ENCODE data around the gene AHDC1. TPM values are rescaled to one million over a fixed set of nuclear protein-coding genes. Genes with fewer than 3 reads are reported as not detected.

The AHDC1 gene
- total and polyA plus RNA-seq, 2 of the 13 experiments (the other 11 are each of a cell fraction or from before 2014, with no cell fraction given): 1.0 to 2.7 TPM

- TF ChIP-seq ZNF414 (CRISPR knock-in tag; IDR thresholded peaks at IDR 0.05): 0 out of 2 replicates have a peak, but pooled peaks have one; percentile 53
- TF ChIP-seq PPARG (CRISPR knock-in tag; conservative IDR thresholded peaks at IDR 0.05): no peak
- TF ChIP-seq, protein P1, sequence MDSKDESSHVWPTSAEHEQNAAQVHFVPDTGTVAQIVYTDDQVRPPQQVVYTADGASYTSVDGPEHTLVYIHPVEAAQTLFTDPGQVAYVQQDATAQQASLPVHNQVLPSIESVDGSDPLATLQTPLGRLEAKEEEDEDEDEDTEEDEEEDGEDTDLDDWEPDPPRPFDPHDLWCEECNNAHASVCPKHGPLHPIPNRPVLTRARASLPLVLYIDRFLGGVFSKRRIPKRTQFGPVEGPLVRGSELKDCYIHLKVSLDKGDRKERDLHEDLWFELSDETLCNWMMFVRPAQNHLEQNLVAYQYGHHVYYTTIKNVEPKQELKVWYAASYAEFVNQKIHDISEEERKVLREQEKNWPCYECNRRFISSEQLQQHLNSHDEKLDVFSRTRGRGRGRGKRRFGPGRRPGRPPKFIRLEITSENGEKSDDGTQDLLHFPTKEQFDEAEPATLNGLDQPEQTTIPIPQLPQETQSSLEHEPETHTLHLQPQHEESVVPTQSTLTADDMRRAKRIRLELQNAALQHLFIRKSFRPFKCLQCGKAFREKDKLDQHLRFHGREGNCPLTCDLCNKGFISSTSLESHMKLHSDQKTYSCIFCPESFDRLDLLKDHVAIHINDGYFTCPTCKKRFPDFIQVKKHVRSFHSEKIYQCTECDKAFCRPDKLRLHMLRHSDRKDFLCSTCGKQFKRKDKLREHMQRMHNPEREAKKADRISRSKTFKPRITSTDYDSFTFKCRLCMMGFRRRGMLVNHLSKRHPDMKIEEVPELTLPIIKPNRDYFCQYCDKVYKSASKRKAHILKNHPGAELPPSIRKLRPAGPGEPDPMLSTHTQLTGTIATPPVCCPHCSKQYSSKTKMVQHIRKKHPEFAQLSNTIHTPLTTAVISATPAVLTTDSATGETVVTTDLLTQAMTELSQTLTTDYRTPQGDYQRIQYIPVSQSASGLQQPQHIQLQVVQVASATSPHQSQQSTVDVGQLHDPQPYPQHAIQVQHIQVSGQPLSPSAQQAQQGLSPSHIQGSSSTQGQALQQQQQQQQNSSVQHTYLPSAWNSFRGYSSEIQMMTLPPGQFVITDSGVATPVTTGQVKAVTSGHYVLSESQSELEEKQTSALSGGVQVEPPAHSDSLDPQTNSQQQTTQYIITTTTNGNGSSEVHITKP (CRISPR knock-in tag; IDR thresholded peaks at IDR 0.05; ENCODE audit: low read depth): peak; percentile 67; the same call in 1 of the 2 replicates
- TF ChIP-seq, protein P2, sequence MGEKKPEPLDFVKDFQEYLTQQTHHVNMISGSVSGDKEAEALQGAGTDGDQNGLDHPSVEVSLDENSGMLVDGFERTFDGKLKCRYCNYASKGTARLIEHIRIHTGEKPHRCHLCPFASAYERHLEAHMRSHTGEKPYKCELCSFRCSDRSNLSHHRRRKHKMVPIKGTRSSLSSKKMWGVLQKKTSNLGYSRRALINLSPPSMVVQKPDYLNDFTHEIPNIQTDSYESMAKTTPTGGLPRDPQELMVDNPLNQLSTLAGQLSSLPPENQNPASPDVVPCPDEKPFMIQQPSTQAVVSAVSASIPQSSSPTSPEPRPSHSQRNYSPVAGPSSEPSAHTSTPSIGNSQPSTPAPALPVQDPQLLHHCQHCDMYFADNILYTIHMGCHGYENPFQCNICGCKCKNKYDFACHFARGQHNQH (CRISPR knock-in tag; IDR thresholded peaks at IDR 0.05): 0 out of 2 replicates have a peak, but pooled peaks have one; percentile 28
- TF ChIP-seq AGO1 (IDR thresholded peaks at IDR 0.05; ENCODE audit: low read depth, low read length, poor library complexity, severe bottlenecking): peak; percentile 52
- no peak for TF ChIP-seq ZNF749 (CRISPR knock-in tag; IDR thresholded peaks at IDR 0.05; ENCODE audit: borderline replicate concordance)
- peak; percentile 71 for TF ChIP-seq HNRNPLL (IDR thresholded peaks at IDR 0.05; ENCODE audit: low read depth, low read length, poor library complexity, severe bottlenecking)
- TF ChIP-seq KDM5B (CRISPR knock-in tag; IDR thresholded peaks at IDR 0.05; ENCODE audit: borderline replicate concordance): peak; percentile 55; the same call in 1 of the 2 replicates
- TF ChIP-seq, protein P3, sequence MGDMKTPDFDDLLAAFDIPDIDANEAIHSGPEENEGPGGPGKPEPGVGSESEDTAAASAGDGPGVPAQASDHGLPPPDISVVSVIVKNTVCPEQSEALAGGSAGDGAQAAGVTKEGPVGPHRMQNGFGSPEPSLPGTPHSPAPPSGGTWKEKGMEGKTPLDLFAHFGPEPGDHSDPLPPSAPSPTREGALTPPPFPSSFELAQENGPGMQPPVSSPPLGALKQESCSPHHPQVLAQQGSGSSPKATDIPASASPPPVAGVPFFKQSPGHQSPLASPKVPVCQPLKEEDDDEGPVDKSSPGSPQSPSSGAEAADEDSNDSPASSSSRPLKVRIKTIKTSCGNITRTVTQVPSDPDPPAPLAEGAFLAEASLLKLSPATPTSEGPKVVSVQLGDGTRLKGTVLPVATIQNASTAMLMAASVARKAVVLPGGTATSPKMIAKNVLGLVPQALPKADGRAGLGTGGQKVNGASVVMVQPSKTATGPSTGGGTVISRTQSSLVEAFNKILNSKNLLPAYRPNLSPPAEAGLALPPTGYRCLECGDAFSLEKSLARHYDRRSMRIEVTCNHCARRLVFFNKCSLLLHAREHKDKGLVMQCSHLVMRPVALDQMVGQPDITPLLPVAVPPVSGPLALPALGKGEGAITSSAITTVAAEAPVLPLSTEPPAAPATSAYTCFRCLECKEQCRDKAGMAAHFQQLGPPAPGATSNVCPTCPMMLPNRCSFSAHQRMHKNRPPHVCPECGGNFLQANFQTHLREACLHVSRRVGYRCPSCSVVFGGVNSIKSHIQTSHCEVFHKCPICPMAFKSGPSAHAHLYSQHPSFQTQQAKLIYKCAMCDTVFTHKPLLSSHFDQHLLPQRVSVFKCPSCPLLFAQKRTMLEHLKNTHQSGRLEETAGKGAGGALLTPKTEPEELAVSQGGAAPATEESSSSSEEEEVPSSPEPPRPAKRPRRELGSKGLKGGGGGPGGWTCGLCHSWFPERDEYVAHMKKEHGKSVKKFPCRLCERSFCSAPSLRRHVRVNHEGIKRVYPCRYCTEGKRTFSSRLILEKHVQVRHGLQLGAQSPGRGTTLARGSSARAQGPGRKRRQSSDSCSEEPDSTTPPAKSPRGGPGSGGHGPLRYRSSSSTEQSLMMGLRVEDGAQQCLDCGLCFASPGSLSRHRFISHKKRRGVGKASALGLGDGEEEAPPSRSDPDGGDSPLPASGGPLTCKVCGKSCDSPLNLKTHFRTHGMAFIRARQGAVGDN (CRISPR knock-in tag; IDR thresholded peaks at IDR 0.05): peak; percentile 87
- TF ChIP-seq DPF2 (CRISPR knock-in tag; IDR thresholded peaks at IDR 0.05; ENCODE audit: borderline replicate concordance, low read depth): no peak
- TF ChIP-seq RBFOX2 (IDR thresholded peaks at IDR 0.05; ENCODE audit: low read depth, low read length): peak; percentile 67
- TF ChIP-seq ZNF746 (CRISPR knock-in tag; IDR thresholded peaks at IDR 0.05): 0 out of 2 replicates have a peak, but pooled peaks have one; percentile 36
- peak; percentile 45; the same call in 1 of the 2 replicates for TF ChIP-seq RXRB (CRISPR knock-in tag; IDR thresholded peaks at IDR 0.05; ENCODE audit: borderline replicate concordance)
- TF ChIP-seq, protein P4, sequence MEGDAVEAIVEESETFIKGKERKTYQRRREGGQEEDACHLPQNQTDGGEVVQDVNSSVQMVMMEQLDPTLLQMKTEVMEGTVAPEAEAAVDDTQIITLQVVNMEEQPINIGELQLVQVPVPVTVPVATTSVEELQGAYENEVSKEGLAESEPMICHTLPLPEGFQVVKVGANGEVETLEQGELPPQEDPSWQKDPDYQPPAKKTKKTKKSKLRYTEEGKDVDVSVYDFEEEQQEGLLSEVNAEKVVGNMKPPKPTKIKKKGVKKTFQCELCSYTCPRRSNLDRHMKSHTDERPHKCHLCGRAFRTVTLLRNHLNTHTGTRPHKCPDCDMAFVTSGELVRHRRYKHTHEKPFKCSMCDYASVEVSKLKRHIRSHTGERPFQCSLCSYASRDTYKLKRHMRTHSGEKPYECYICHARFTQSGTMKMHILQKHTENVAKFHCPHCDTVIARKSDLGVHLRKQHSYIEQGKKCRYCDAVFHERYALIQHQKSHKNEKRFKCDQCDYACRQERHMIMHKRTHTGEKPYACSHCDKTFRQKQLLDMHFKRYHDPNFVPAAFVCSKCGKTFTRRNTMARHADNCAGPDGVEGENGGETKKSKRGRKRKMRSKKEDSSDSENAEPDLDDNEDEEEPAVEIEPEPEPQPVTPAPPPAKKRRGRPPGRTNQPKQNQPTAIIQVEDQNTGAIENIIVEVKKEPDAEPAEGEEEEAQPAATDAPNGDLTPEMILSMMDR (CRISPR knock-in tag; IDR thresholded peaks at IDR 0.05): peak; percentile 78
- no peak for TF ChIP-seq AHR (CRISPR knock-in tag; IDR thresholded peaks at IDR 0.05)
These were observed 35.5 kb downstream of the AHDC1 start (continued) for GRCh38 chr1:27568300-27569087.

All from HepG2 (cell line).